ENCODE measurements around the gene NDUFAF8.

Gene NDUFAF8

GRCh38 chr17:81196505-81197408 lies 42.4 kb upstream of the NDUFAF8 start:
- ChIA-PET POLR2A (no interaction called here), CTCF (interaction anchor here (1.0 to 1.6 kb wide), 3 partner anchors 7 to 54 kb away, joined by 3 to 6 read pairs (median 4); no protein-coding TSS in a partner anchor)
- no peak for DNase-seq (ENCODE audit: extremely low spot score)
- no peak for TF ChIP-seq CTCF (IDR thresholded peaks at IDR 0.05; ENCODE audit: control extremely low read depth, extremely low read depth, low read depth, missing control alignments)

- no peak for DNase-seq (ENCODE audit: extremely low spot score)
- ChIA-PET CTCF (interaction anchor here (1.2 to 1.6 kb wide), 3 partner anchors 8 to 174 kb away, joined by 3 to 6 read pairs (median 3); partner anchors contain the start of genes NDUFAF8 and TEPSIN), POLR2A (no interaction called here)
- no peak for TF ChIP-seq CTCF (IDR thresholded peaks at IDR 0.05; ENCODE audit: control extremely low read depth, extremely low read depth, low read depth, missing control alignments)
Observed at GRCh38 chr17:81197409-81197795, 41.7 kb upstream of the NDUFAF8 start.

DNA sequence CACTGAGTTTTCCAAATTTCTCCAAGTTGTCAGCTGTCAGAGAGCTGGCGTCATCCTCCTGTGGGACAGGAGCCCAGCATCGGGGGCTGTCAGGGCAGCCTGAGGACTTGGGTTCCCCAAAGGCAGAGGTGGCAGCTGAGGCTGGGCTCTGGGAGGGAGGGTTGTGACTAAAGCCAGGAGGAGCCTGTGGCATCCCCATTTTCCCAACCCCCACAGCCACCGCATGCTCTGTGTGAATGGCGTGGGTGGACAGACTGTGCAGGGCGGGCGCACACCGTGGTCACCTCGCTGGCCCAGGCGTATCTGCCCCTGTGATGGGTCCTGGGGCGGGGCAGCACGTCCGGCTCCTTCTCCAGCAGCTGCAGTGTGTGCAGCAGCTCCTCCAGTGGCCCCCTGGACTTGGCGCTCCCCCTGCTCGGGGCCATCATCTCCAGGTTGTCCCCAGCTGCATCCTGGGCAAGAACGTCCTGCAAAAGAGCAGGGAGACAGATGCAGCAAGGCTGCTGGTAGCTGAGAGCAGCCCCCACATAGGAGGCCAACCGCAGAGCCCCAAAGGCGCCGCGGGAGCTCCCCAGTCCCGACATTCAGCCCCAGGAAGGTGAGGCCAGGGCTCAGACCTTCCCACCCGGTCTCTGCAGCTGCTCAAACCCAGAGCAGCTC lies 41.2 kb upstream of the NDUFAF8 start:
- ChIA-PET CTCF (interaction anchor here (1.2 to 1.6 kb wide), 4 partner anchors 9 to 174 kb away, joined by 3 to 6 read pairs (median 4); partner anchors contain the start of genes NDUFAF8 and TEPSIN), POLR2A (no interaction called here)
- DNase-seq (ENCODE audit: extremely low spot score) = no peak
- TF ChIP-seq CTCF (IDR thresholded peaks at IDR 0.05; ENCODE audit: control extremely low read depth, extremely low read depth, low read depth, missing control alignments) = no peak

GRCh38 chr17:81198826-81199481 lies 40.2 kb upstream of the NDUFAF8 start:
- ChIA-PET POLR2A (no interaction called here), CTCF (interaction anchor here (1.2 to 1.6 kb wide), 4 partner anchors 10 to 175 kb away, joined by 3 to 6 read pairs (median 4); partner anchors contain the start of genes NDUFAF8 and TEPSIN)
- DNase-seq (ENCODE audit: extremely low spot score) = no peak
- TF ChIP-seq CTCF (IDR thresholded peaks at IDR 0.05; ENCODE audit: control extremely low read depth, extremely low read depth, low read depth, missing control alignments) = no peak

GRCh38 chr17:81199482-81199830 lies 39.7 kb upstream of the NDUFAF8 start:
- TF ChIP-seq CTCF (IDR thresholded peaks at IDR 0.05; ENCODE audit: control extremely low read depth, extremely low read depth, low read depth, missing control alignments) = no peak
- POLR2A ChIA-PET = no interaction called here
- no peak for DNase-seq (ENCODE audit: extremely low spot score)
- CTCF ChIA-PET = interaction anchor here (1.2 kb wide), 1 partner anchor 36 kb away, joined by 3 read pairs; no protein-coding TSS in a partner anchor

DNA sequence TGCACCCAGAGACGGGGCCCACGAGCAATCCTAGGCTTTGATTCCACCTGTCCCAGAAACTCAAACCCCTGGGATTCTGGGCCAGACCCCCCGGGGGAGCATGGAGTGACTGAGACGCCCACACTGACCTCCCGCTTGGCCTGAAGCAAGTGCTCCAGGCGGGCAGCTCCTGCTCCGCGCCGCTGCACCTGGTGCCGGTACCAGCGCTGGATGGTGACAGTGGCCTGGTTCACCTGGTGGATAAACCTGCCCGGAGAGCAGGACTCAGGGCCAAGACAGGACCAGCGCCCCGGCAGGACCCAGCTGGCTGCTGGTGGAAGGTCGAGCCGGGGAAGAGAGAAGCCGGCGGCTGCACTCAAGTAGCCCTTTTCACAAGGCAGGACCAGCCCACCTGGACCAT lies 38.9 kb upstream of the NDUFAF8 start:
- no peak for TF ChIP-seq CTCF (IDR thresholded peaks at IDR 0.05; ENCODE audit: control extremely low read depth, extremely low read depth, low read depth, missing control alignments)
- POLR2A ChIA-PET = no interaction called here
- CTCF ChIA-PET = interaction anchor here (1.2 to 1.4 kb wide), 5 partner anchors 20 to 52 kb away, joined by 3 to 5 read pairs (median 3); no protein-coding TSS in a partner anchor
- DNase-seq (ENCODE audit: extremely low spot score) = no peak

Measured in GM10248 (cell line).